Mesenchymal stem cell (in vitro differentiated cells and primary cell): ENCODE measurements around the gene LCE6A.

Source experiments
- DNase-seq: peaks from one replicate; pipeline ENCODE4 v3.0.0-alpha.2; 2013
- H2AFZ ChIP-seq: one replicate; pipeline ENCODE4 v1.6.1; 2013; ENCODE audit warnings: low read depth, mild to moderate bottlenecking, control low read depth, inconsistent platforms, low read length, moderate library complexity
- H2AK5ac ChIP-seq: 2 replicates; pipeline ENCODE4 v1.6.1; 2013; ENCODE audit warnings: low read length, moderate library complexity, mild to moderate bottlenecking, inconsistent platforms; ENCODE audit not compliant: severe bottlenecking
- H2BK120ac ChIP-seq: one replicate; pipeline ENCODE4 v1.6.1; 2013; ENCODE audit warnings: low read depth, mild to moderate bottlenecking, inconsistent platforms, low read length, moderate library complexity
- H2BK12ac ChIP-seq, 2 experiments: one replicate each; pipeline ENCODE4 v1.6.1; 2013; ENCODE audit warnings: inconsistent platforms in 2 of 2, low read length in 2 of 2, mild to moderate bottlenecking in 2 of 2, moderate library complexity in 2 of 2, control low read depth in 1 of 2
- H2BK15ac ChIP-seq: one replicate; pipeline ENCODE4 v1.6.1; 2013; ENCODE audit warnings: mild to moderate bottlenecking, low read depth, inconsistent platforms; ENCODE audit not compliant: poor library complexity, severe bottlenecking
- H2BK5ac ChIP-seq: 2 replicates; pipeline ENCODE4 v1.6.1; 2013; ENCODE audit warnings: low read depth, mild to moderate bottlenecking, low read length, control low read depth, inconsistent platforms; ENCODE audit not compliant: poor library complexity, severe bottlenecking
- H3K14ac ChIP-seq, 2 experiments: one replicate each; pipeline ENCODE4 v1.6.1; 2013; ENCODE audit warnings: inconsistent platforms in 2 of 2, low read length in 2 of 2, control low read depth in 1 of 2, mild to moderate bottlenecking in 1 of 2, moderate library complexity in 1 of 2
- H3K18ac ChIP-seq, 2 experiments: one replicate each; pipeline ENCODE4 v1.6.1; 2013; ENCODE audit warnings: inconsistent platforms in 2 of 2, low read length in 2 of 2, control low read depth in 1 of 2, low read depth in 1 of 2, mild to moderate bottlenecking in 1 of 2
- H3K23ac ChIP-seq, 2 experiments: one replicate each; pipeline ENCODE4 v1.6.1; 2013; ENCODE audit warnings: inconsistent platforms in 2 of 2, low read length in 2 of 2, mild to moderate bottlenecking in 2 of 2, moderate library complexity in 2 of 2, control low read depth in 1 of 2
- H3K27ac ChIP-seq: 2 replicates; pipeline ENCODE4 v1.5.1; 2013; ENCODE audit warnings: mild to moderate bottlenecking, moderate library complexity, low read length, control low read depth, inconsistent platforms; ENCODE audit not compliant: poor library complexity, severe bottlenecking
- H3K27me3 ChIP-seq, 2 experiments: 2 replicates each; pipeline versions ENCODE4 v1.6.1 to v1.7.0; 2013; ENCODE audit warnings: low read length in 2 of 2, mild to moderate bottlenecking in 2 of 2, moderate library complexity in 2 of 2, control low read depth in 1 of 2, inconsistent platforms in 1 of 2; ENCODE audit not compliant: control insufficient read depth in 1 of 2, insufficient read depth in 1 of 2
- H3K36me3 ChIP-seq, 2 experiments: 2 replicates each; pipeline versions ENCODE4 v1.6.1 to v1.7.0; 2013; ENCODE audit warnings: low read length in 2 of 2, control low read depth in 1 of 2, inconsistent platforms in 1 of 2, low read depth in 1 of 2, mild to moderate bottlenecking in 1 of 2; ENCODE audit not compliant: insufficient read depth in 2 of 2, control insufficient read depth in 1 of 2
- H3K4ac ChIP-seq, 2 experiments: one replicate each; pipeline ENCODE4 v1.6.1; 2013; ENCODE audit warnings: inconsistent platforms in 2 of 2, low read length in 2 of 2, mild to moderate bottlenecking in 2 of 2, moderate library complexity in 2 of 2, control low read depth in 1 of 2, low read depth in 1 of 2
- H3K4me1 ChIP-seq: 2 replicates; pipeline ENCODE4 v1.6.1; 2013; ENCODE audit warnings: low read depth, low read length, control low read depth; ENCODE audit not compliant: control insufficient read depth, insufficient read depth
- H3K4me2 ChIP-seq: 2 replicates; pipeline ENCODE4 v1.6.1; 2013; ENCODE audit warnings: low read length, mild to moderate bottlenecking, inconsistent platforms; ENCODE audit not compliant: poor library complexity, severe bottlenecking
- H3K4me3 ChIP-seq, 2 experiments: 2 replicates each; pipeline versions ENCODE4 v1.5.1 to v1.7.0; 2013; ENCODE audit warnings: low read length in 2 of 2, mild to moderate bottlenecking in 2 of 2, control low read depth in 1 of 2, low read depth in 1 of 2; ENCODE audit not compliant: insufficient read depth in 1 of 2
- H3K79me1 ChIP-seq: replicated peaks from 2 replicates; pipeline ENCODE4 v1.6.1; 2013; ENCODE audit warnings: mild to moderate bottlenecking, control low read depth, low read length, inconsistent platforms; ENCODE audit not compliant: poor library complexity, severe bottlenecking
- H3K9ac ChIP-seq: 2 replicates; pipeline ENCODE4 v1.7.0; 2013; ENCODE audit warnings: mild to moderate bottlenecking, low read length, moderate library complexity
- H3K9me3 ChIP-seq: 2 replicates; pipeline ENCODE4 v1.7.0; 2013; ENCODE audit warnings: mild to moderate bottlenecking, low read length; ENCODE audit not compliant: control insufficient read depth
- H4K8ac ChIP-seq: one replicate; pipeline ENCODE4 v1.6.1; 2013; ENCODE audit warnings: inconsistent platforms, mild to moderate bottlenecking, low read length, moderate library complexity
- H4K91ac ChIP-seq: one replicate; pipeline ENCODE4 v1.6.1; 2013; ENCODE audit warnings: mild to moderate bottlenecking, low read length, inconsistent platforms
- WGBS: methylation state at CpG from one replicate; pipeline ENCODE4 v1.1.7; 2013; ENCODE audit warnings: mixed read lengths; 5-methylcytosine and 5-hydroxymethylcytosine counted together

LCE6A gene

DNA sequence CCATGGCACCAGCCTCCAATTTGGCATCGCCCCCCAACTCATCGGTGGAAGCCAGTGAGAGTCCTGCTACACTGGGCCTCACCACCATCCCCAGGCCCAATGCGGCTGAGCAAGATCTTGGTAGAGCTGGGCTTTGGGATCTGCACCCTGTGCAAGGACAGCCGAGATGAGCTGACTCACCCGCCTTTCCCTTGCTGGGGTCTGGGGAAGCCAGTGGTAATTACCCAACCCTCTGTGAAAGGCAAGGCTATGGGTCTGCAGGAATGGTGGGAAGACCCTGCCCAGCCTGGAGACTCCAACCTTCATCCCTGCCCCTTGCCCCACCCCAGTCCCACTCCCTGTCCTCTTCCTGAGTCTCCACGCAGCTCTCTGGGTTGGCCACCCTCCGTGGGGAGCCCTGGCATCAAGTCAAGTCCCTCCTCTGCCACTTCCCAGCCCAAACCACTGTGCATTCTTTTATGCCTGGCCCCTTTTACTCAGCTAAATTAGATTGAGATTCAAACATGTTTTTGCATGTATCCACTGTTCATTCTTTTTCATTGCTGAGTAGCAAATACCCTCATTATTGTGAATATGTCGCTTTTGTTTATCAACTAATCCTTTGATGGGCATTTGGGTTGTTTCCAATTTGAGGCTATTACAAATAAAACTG, 44.2 kb downstream of the LCE6A start:
- H4K91ac ChIP-seq, result no peak overlapping the region
- no peaks in the 10 kb centered on the region for H3K27me3 ChIP-seq
- 57% methylated on average over 6 of the region's 8 CpGs for WGBS
- no peak overlapping the region for H3K4me2 ChIP-seq
- H3K4ac ChIP-seq, result no peak overlapping the region
- no peak overlapping the region for H3K18ac ChIP-seq
- H2BK12ac ChIP-seq, result no peak overlapping the region
- no peak overlapping the region for H4K8ac ChIP-seq
- no peaks in the 10 kb centered on the region for H3K79me1 ChIP-seq
- H3K14ac ChIP-seq, result no peak overlapping the region
- H2BK15ac ChIP-seq, result no peak overlapping the region
- H2BK120ac ChIP-seq, result no peak overlapping the region
- H3K27ac ChIP-seq, result no peak overlapping the region
- H3K23ac ChIP-seq, result no peak overlapping the region
- H2AK5ac ChIP-seq, result no peak overlapping the region
- no peak overlapping the region for H2AFZ ChIP-seq
- no peaks in the 10 kb centered on the region for H3K4me1 ChIP-seq
- no peak overlapping the region for H3K9ac ChIP-seq
- H2BK5ac ChIP-seq, result no peak overlapping the region
- H3K4me3 ChIP-seq, result no peak overlapping the region
- no peak for DNase-seq
- H3K9me3 ChIP-seq, result no peaks in the 10 kb centered on the region
- H3K36me3 ChIP-seq, result no peaks in the 10 kb centered on the region

DNA sequence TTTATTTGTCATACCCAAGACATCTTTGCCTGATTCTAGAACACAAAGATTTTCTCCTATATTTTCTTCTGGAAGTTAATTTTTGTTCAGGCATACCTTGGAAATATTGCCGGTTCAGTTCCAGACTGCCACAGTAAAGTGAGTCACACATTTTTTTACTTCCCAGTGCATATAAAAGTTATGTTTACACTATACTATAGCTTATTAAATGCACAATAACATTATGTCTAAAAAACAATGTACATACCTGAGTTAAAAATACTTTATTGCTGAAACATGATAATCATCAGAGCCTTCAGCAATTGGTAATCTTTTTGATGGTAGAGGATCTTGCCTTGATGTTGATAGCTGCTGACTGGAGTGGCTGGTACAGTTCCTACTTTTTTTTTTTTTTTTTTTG, 45.5 kb downstream of the LCE6A start:
- no peak overlapping the region for H4K8ac ChIP-seq
- H3K4ac ChIP-seq, result no peak overlapping the region
- H2AK5ac ChIP-seq, result no peak overlapping the region
- no peak overlapping the region for H3K4me2 ChIP-seq
- H3K23ac ChIP-seq, result no peak overlapping the region
- H3K27me3 ChIP-seq, result no peaks in the 10 kb centered on the region
- H3K14ac ChIP-seq, result no peak overlapping the region
- no peak overlapping the region for H2BK15ac ChIP-seq
- H2BK120ac ChIP-seq, result no peak overlapping the region
- no peak overlapping the region for H2AFZ ChIP-seq
- no peak overlapping the region for H2BK12ac ChIP-seq
- H2BK5ac ChIP-seq, result no peak overlapping the region
- H3K79me1 ChIP-seq, result no peaks in the 10 kb centered on the region
- H4K91ac ChIP-seq, result no peak overlapping the region
- 100% methylated on average over 1 of the region's 1 CpG for WGBS
- H3K18ac ChIP-seq, result no peak overlapping the region
- no peaks in the 10 kb centered on the region for H3K36me3 ChIP-seq
- H3K4me3 ChIP-seq, result no peak overlapping the region
- no peak overlapping the region for H3K9ac ChIP-seq
- H3K4me1 ChIP-seq, result no peaks in the 10 kb centered on the region
- H3K9me3 ChIP-seq, result no peaks in the 10 kb centered on the region
- DNase-seq, result no peak
- H3K27ac ChIP-seq, result no peak overlapping the region
